ENCODE results near the gene ALG1L2.
"Not testable (repeated sequence)": the region's sequence is repeated elsewhere in the genome, so short reads cannot be mapped to it uniquely, and the experiment has no call there.

- not testable (repeated sequence) for TF ChIP-seq POLR2AphosphoS5 (IDR thresholded peaks at IDR 0.05; ENCODE audit: low read depth, low read length); TAF1 (IDR thresholded peaks at IDR 0.05; ENCODE audit: borderline replicate concordance, low read depth, low read length); SIN3A (IDR thresholded peaks at IDR 0.05; ENCODE audit: borderline replicate concordance, low read depth, low read length); JUND (IDR thresholded peaks at IDR 0.05); CHD2 (IDR thresholded peaks at IDR 0.05; ENCODE audit: low read length, partially characterized antibody); REST (IDR thresholded peaks at IDR 0.05; ENCODE audit: low read depth, low read length); EP300 (IDR thresholded peaks at IDR 0.05; ENCODE audit: borderline replicate concordance in 1 of 2, low read depth in 1 of 2, low read length in 1 of 2); MAX (IDR thresholded peaks at IDR 0.05; ENCODE audit: low read depth)
- TF ChIP-seq, protein P1, sequence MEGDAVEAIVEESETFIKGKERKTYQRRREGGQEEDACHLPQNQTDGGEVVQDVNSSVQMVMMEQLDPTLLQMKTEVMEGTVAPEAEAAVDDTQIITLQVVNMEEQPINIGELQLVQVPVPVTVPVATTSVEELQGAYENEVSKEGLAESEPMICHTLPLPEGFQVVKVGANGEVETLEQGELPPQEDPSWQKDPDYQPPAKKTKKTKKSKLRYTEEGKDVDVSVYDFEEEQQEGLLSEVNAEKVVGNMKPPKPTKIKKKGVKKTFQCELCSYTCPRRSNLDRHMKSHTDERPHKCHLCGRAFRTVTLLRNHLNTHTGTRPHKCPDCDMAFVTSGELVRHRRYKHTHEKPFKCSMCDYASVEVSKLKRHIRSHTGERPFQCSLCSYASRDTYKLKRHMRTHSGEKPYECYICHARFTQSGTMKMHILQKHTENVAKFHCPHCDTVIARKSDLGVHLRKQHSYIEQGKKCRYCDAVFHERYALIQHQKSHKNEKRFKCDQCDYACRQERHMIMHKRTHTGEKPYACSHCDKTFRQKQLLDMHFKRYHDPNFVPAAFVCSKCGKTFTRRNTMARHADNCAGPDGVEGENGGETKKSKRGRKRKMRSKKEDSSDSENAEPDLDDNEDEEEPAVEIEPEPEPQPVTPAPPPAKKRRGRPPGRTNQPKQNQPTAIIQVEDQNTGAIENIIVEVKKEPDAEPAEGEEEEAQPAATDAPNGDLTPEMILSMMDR (IDR thresholded peaks at IDR 0.05): not testable (repeated sequence)
These were observed 33.8 kb downstream of the ALG1L2 start for GRCh38 chr3:130115400-130115799.

Measured in SK-N-SH (cell line).